Activated T-cell treated with anti-CD3 and anti-CD28 coated beads, Interleukin-2, amount 50 U/mL, for 1 hour (primary cell): ENCODE measurements around the gene NECAB2.
A peak's percentile ranks its signal among the peaks of the same experiment; 100 is the strongest.

Experiments
- DNase-seq: peaks from one replicate; pipeline ENCODE4 v3.0.0-alpha.2; 2020

NECAB2 gene

DNA sequence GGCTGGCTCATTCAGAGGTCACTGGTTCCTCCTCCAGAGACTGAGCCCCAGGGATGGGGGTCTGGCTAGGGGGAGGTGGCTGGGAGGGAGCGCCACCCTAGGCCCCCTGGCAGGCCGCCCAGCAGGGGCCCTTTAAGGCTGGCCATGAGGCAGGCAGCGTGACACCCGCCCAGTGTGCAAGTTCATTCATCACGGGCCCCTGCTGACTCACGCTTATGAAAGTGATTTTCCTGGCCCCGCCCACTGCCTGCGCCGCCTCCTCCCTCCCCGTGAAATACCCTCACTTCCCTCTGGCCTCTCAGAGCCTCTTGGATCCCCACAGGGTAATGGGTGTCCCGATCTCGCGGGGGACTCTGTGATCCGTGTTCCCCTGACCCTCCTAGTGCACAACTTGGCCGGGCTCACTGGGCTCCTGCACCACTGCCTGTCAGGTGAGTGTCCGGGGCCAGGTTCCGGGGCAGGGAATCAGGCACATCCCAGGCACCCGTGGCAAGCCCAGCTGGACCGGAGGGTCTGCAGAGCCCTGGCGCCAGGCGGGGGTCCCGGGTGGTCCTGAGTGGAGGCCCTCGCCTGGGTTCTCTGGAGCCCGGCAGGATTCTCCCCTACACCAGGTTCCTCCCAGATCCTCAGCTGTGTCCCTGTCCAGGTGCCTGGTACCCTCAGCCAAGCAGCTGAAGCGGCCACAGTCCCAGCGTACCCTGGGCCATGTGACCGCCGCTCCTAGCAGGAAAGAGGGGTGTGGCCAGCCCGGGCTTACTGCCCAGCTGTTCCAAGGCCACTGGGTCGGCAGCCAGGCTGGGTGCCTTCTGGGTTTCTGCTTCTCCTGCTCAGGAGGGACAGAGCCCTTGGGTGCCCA, 14.9 kb upstream of the NECAB2 start, which contains the start of gene OSGIN1:
Gene OSGIN1 (plus strand): TSS at position 301 of the 856 bp plus-strand sequence. CDS start 4,432 bp downstream, outside the sequence.
- peak; percentile 35 for DNase-seq

DNA sequence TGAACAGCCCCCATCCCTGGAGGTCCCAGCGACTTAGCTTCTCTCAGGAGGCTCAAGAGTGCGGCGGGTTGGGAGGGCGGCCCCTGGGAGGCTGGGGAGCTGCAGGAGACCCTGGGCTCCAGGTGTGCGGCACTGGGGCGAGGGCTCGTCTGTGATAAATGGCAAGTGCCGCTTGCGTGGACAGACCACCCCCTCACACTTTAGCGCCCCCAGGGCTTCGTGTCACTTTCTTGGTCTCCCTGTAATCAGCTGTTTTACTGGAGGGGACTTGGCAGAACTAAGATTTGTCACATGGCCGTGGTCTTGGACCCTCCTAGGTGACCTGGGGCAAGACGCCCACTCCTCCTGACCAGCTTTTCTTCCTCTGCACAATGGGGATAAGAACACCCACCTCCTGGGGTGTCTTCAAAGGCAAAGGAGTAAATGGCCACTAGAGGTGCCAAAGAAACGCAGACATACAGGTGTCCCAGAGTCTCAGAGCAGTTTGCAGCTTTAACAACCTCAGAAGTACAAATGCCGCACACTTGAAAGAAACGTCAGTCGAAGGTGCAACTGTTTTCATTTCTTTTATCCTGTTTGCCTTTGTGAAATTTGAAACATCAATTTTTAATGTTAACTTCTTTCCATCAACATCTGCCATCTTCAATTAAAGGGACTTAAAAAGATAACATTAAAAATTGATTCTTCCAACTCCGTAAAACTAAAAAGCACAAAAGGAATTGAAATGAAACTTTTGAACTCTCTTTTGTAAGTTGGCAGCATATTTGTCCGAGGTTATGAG, 14.1 kb upstream of the NECAB2 start:
- DNase-seq: no peak

DNA sequence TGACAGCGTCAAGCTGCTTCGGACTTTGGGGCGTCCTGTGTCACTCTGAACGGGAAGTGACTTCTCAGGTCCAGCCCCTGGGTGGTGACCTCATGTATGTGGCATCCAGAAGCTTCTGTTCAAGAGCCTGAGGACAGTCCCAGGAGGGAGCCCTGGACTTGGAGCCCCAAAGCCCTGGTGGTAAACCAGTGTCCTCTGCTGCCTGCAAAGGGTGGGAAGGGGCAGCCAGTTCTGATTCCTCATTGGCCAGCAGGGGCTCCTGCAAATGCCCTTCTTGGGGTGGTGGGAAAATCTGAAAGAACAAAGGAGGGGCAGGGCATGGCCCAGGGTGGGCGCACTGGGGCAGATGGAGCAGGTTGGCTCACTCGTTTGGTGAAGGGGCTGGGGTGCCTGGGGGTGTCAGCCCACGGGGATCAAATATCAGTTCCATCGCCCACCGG, 13.4 kb upstream of the NECAB2 start:
- DNase-seq: no peak

DNA sequence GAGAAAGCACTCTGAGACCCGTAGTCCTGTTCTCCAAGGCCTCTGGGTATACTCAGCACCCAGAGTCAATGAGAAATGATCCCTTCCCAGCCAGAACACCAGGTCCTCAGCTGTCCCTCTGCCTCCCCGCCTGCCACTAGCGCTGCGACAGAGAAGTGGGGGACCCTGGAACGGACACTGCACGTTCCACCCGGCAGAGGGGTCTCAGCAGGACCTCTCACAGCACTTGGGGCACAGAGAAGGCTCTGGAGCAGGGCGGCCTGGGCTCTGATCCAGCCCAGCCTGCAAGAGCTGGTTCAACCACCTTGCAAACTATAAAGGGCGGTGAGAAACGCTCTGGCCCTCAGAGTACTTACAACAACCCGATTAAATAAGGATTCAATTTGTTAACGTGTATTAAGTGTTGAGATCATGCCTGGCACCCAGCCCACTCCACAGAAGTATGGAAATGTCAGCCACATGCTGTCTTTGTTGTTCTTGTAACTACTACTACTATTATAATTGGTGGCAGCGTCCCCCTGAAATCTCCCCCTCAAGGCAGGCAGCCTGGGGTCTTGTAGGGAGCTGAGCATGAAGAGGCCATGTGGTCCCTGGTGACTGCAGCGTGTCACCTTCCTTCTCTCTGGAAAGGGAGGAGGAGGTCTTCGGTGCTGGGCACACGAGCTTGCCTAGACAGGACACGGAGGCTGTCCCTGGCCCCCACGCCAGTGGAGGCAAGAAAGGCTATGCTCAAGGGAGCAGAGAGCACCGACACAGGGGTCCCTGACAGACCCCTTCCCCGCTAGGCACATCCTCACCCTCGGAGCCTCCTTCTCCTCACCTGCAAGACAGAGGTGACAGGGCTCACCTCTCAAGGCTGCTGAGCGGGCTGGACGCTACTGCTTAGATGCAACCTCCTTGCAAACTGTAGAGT, 12.6 kb upstream of the NECAB2 start:
- no peak for DNase-seq

DNA sequence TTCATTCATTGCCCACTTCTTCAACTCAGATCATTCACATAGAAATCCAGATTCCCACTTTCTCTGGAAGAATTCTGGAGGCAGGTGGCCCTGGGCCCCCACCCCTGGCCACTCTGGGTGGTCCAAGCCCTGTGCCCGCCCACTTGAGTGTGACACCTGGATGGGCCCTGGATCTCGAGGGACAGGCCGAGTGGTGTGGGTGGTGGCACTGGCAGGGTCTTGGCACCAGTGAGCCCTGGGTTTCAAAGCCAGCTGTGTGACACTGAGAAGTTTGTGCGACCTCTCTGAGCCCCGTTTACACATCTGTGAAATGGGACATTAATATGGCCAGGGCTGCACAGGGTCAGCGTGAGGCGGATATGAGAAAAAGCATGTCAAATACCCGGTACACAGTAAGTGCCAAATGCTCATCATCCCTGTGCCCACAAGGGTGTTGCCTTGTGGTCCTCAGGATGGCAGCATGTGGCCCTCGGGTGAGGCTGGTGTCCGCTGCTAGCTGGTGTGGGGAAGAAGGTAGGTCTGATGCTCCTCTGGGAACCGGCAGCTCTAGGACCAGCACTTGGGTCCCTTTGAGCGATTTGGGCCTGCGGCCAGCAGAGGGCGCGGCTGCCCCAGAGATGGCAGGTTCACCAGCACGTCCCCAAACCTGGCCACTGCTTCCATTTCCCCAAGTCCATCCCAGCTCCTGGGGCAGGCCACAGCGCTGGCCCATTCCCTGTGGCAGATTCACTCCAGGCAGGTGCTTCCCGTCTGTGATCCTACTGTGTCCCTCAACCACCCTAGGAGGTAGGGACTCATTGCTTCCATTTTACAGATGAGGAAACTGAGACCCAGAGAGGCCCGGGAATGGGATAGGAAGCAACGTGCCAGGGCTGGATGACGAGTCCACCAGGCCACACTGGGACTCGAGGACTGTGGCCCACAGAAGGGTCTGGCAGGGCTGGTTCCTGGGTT, 11.4 kb upstream of the NECAB2 start:
- peak; percentile 71 for DNase-seq

DNA sequence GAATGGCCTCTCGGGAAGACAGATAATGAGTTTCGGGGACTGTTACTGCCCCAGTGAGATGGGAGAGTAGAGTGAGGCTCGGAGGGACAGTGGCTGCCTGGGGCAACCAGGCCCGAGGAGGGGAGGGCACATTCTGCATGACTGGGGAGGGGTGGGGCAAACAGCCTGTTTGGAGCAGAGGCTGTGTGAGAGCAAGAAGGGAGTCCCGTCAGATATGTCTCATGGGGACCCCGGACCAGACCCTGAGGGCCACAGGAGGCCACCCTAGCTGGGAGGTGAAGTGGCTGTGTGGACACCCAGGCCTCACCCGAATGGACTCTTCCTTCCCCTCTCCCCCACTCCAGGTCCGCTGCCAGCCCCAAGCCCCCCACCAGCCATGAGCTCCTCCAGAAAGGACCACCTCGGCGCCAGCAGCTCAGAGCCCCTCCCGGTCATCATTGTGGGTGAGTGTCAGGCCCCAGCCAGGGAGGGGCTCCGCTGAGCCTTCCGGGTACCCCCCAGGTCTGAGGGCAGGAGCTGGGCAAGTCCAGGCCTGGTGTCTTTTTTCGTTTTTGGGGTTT, 10.7 kb upstream of the NECAB2 start:
- DNase-seq: no peak

DNA sequence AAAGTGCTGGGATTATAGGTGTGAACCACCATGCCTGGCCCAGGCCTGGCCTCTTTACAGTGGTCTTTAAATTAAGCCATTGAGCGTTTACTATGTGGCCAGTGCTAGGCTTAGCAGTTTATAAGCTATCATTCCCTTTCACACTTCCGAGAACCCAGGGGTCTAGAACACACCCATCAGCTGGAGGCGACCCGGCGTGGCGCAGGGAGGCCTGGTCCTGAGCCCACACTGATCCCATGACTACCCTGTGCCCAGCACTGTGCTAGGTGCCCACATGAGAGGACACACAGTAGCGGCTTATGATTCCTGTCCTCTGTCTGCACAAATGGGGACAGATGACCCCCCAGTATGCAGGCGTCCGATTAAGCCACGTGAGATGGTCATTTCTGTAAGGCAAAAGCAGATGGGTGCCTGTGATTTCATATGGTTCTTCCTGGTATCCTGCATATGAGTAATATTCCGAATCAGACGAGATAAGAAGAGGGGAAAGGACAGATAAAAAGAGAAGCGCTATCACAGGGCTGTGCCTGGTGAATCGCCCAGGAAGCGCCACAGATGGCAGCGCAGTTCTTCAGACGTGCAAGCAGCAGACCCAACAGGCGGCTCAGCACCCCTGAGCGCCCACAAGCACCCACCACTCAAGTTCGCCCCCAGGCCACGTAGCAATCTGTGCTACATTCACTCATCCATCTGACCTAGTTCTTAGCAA, 9.8 kb upstream of the NECAB2 start:
- DNase-seq: no peak

DNA sequence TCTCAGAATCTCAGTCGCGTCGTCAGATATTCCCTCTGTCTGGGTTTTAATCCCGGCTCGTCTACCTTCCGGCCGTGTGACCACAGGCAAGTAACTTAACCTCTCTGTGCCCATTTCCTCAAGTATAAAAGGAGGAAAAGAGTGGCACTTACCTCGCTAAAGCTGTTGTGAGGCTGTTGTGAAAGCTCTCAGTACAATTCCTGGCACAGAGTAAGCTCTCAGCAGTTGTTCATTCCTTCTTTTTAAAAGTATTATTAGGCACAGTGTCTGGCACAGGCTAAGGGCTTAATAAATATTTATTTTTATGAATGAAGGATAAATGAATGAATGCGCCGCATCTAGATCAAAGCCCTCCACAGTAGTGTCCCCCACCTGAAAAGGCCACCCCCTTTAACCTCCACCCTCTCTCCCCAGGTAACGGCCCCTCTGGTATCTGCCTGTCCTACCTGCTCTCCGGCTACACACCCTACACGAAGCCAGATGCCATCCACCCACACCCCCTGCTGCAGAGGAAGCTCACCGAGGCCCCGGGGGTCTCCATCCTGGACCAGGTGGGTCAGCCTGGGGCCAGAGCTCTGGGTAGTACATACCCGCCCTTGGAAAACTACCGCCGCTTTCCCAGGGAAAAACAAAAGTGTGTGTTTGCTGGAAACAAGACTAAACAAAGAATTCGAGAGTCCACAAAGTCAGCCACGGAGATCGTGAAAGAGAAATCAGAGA, 9.0 kb upstream of the NECAB2 start:
- no peak for DNase-seq

DNA sequence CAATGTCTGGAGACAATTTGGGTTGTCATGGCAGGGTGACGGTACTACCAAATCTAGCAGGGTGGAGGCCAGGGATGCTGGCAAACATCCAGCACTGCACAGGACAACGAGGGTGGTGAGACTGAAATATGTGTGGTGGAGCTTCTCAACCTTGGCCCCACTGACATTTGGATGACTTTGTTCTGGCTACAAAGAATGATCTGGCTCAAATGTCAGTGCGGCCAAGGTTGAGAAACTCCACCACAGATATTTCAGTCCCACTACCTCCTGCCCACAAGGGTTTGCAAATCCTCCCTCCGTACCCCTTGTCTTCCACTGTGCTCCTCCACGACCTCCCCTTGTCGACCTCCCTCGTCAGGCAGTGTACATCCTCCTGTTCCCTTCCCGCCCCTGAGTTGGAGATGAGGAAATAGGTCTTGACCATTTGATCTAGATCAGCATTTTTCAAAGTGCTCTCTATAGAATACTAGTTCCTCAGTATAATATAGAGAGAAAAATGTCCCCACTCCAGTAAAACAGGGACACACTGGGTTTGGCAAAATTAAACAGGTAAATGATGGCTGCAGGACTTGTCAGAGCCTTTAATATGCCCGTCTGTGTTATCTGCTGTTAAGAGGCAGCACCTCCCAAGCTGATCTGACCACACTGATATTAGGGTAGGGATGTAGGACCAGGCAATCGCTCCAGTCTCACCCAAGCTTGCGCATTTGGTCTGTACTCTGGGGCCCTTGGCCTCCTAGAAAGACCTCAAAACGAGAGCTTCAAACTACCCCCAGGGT, 8.2 kb upstream of the NECAB2 start:
- DNase-seq: no peak

DNA sequence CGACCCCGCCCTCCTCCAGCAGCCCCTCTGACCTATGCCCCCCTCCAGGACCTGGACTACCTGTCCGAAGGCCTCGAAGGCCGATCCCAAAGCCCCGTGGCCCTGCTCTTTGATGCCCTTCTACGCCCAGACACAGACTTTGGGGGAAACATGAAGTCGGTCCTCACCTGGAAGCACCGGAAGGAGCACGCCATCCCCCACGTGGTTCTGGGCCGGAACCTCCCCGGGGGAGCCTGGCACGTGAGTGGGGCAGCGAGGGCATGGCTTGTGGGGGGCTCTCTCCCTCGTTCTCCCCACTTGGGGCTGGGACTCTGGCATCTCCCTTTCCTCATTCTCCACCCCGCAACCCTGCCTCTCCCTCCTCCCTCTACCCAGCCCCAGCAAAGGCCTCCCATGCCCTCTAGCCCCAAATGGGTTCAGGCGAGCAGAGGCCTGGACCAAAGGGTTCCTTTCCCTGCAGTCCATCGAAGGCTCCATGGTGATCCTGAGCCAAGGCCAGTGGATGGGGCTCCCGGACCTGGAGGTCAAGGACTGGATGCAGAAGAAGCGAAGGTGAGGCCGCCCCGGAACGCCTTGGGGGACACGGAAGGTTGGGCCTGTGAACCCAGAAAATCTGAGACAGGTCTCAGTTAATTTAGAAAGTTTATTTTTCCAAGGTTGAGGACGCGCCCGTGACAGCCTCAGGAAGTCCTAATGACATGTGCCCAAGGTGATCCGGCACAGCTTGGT, 7.4 kb upstream of the NECAB2 start:
- DNase-seq: no peak

DNA sequence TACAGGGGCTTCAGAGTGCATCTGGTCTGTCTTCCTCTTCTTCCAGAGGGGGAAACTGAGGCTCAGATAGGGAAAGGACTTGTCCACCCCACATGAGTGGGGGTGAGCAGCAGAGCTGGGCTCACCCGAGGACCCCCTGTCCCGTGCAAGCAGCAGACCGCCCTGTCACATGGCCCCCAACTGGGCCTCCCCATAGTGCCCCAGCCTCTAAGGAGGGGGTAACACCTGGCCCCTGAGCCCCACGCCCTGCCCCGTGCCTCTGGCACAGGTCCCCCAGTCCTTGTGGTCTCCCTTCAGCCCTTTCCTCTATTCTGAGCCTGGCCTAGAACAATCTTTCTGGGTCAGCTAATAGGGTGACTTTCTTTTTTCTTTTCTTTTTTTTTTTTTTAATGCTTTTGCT, 6.5 kb upstream of the NECAB2 start:
- DNase-seq: no peak

DNA sequence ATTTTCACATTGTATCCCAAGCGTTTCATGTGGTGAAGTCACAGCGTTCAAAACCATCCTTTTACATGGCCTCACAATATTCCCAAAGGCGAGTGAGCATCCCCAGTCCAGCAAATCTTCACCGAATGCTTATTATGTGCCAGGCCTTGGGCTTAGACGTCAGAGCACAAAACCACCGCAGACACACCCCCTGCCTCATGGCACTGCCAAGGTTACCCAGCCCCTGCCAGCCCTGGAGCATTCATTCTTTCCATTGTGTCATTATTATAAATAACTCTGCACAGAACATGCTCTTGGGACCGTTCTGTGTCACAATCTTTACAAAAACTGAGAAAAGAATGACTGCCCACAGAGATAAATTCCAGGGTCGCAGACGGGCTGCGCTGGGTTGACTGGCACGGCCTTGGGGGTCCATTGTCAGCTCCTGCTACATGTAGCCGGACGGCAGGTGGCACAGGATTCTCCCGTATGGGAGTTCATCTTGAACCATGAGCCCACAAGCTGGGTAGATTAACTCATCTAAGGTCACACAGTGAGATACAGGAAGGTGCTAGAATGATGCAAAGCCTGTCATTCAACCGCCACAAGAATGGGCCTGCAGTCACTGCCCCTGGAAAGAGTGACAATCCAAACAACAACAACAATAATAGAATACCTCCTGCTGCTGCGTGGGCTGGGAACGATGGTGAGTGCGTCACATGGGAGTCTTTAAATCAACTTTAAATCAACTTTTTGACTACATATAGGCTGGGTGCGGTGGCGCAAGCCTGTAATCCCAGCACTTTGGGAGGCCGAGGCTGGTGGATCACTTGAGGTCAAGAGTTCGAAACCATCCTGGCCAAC, 4.5 kb upstream of the NECAB2 start:
- no peak for DNase-seq

DNA sequence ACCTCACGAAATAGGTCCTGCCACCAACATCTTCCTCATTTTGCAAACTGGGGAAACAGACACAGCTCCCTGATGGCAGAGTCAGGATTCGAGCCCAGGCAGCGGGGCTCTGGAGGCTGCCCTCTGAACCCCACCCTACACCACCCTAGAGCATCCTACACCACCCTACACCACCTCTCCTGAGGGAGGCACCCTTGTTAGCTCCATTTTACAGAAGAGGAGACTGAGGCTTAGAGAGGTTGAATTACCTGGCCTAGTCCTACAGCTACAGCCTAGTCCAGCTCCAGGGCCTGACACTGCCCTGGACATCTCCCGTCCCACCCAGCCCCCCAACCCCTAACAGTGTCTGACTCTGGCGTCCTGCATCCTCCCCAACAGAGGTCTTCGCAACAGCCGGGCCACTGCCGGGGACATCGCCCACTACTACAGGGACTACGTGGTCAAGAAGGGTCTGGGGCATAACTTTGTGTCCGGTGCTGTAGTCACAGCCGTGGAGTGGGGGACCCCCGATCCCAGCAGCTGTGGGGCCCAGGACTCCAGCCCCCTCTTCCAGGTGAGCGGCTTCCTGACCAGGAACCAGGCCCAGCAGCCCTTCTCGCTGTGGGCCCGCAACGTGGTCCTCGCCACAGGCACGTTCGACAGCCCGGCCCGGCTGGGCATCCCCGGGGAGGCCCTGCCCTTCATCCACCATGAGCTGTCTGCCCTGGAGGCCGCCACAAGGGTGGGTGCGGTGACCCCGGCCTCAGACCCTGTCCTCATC, 3.2 kb upstream of the NECAB2 start:
- DNase-seq: no peak

DNA sequence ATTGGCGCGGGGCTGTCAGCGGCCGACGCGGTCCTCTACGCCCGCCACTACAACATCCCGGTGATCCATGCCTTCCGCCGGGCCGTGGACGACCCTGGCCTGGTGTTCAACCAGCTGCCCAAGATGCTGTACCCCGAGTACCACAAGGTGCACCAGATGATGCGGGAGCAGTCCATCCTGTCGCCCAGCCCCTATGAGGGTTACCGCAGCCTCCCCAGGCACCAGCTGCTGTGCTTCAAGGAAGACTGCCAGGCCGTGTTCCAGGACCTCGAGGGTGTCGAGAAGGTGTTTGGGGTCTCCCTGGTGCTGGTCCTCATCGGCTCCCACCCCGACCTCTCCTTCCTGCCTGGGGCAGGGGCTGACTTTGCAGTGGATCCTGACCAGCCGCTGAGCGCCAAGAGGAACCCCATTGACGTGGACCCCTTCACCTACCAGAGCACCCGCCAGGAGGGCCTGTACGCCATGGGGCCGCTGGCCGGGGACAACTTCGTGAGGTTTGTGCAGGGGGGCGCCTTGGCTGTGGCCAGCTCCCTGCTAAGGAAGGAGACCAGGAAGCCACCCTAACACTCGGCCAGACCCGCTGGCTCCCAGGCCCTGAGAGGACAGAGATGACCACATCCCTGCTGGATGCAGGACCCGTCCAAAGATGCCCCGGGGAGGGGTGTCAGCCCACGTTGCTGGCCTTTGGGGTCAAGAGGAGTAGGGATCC, 2.4 kb upstream of the NECAB2 start:
- no peak for DNase-seq

DNA sequence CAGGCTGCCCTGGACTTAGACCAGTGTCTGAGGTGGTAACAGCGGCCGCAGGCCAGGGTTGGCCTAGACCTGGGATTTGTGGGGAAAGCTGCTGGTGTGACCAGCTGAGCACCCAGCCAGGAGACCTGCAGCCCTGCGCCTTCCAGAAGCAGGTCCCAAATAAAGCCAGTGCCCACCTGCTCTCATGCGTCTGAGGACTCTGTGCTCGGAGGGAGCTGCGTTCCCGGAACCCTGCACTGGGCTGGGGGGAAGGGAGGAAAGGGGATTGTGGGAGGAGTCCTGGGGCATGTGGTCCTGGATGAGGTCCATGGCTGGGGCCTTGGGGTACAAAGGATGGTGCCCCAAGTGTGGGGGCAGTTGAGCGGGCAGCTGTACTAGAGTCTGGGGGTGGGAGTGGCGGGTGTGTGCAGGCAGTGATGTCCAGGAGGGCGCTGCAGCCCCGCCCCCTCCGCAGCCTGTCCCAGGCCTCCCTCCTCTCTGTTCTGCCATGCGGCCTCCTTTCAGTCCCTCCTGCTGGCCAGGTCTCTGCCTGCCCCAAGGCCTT, 1.8 kb upstream of the NECAB2 start:
- no peak for DNase-seq

DNA sequence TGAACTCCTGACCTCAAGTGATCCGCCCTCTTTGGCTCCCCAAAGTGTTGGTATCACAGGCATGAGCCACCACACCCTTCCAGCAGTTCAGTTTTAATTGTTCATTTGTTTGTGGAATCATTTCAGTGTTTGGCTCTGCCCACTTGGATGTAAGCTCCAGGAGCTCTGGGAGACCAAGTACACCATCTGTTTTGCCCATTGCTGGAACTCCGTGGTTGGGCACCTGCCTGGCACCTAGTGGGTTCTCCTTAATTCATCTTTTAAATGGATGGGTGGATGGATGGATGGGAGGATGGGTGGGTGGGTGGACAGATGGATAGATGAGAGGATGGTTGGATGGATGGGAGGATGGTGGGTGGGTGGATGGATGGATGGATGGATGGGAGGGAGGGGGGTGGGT, 953 bp upstream of the NECAB2 start:
- no peak for DNase-seq
